SU-DHL-6 (cell line): ENCODE measurements around the gene SIK3.

Experiments
- EZH2phosphoT487 ChIP-seq: fragments of 200-600 bp; sonication (generic), shearing (Covaris generic); conservative IDR thresholded peaks from 2 replicates; pipeline ENCODE4 v1.6.1; 2018; ENCODE audit warnings: mild to moderate bottlenecking, antibody characterized with exemption, low read length, moderate library complexity, mixed read lengths
- TF ChIP-seq, protein P1 (sequence below): fragments of 200-600 bp; sonication (generic); IDR thresholded peaks from one replicate; pipeline ENCODE4 v1.5.1; 2017; ENCODE audit warnings: antibody characterized with exemption, mild to moderate bottlenecking, low read length, moderate library complexity; ENCODE audit not compliant: insufficient read depth, poor library complexity, severe bottlenecking

DNA sequence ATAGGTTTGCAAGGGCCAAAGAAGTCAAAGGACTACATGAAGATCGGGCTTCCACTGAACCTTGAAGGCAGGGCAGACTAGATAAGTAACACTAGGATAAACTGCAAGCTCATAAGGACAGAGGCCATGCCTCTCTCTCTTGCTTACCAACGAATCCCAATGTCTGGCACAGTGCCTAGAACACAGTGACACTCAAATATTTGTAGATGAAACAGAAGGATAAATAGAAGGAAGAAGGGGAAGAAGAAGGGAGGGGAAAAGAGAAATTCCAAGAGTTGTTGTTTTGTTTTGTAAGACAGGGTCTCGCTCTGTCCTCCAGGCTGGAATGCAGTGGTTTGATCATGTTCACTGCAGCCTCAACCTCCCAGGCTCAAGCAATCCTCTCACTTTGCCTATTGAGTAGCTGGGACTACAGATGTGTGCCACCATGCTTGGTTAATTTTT lies 26.9 kb downstream of the SIK3 start:
- TF ChIP-seq, protein P1, sequence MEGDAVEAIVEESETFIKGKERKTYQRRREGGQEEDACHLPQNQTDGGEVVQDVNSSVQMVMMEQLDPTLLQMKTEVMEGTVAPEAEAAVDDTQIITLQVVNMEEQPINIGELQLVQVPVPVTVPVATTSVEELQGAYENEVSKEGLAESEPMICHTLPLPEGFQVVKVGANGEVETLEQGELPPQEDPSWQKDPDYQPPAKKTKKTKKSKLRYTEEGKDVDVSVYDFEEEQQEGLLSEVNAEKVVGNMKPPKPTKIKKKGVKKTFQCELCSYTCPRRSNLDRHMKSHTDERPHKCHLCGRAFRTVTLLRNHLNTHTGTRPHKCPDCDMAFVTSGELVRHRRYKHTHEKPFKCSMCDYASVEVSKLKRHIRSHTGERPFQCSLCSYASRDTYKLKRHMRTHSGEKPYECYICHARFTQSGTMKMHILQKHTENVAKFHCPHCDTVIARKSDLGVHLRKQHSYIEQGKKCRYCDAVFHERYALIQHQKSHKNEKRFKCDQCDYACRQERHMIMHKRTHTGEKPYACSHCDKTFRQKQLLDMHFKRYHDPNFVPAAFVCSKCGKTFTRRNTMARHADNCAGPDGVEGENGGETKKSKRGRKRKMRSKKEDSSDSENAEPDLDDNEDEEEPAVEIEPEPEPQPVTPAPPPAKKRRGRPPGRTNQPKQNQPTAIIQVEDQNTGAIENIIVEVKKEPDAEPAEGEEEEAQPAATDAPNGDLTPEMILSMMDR: no peak
- TF ChIP-seq EZH2phosphoT487: no peak
